ENCODE measurements around the gene LRPAP1.
A peak's percentile ranks its signal among the peaks of the same experiment; 100 is the strongest.
"Not testable (repeated sequence)": the region's sequence is repeated elsewhere in the genome, so short reads cannot be mapped to it uniquely, and the experiment has no call there.

LRPAP1 gene

DNA sequence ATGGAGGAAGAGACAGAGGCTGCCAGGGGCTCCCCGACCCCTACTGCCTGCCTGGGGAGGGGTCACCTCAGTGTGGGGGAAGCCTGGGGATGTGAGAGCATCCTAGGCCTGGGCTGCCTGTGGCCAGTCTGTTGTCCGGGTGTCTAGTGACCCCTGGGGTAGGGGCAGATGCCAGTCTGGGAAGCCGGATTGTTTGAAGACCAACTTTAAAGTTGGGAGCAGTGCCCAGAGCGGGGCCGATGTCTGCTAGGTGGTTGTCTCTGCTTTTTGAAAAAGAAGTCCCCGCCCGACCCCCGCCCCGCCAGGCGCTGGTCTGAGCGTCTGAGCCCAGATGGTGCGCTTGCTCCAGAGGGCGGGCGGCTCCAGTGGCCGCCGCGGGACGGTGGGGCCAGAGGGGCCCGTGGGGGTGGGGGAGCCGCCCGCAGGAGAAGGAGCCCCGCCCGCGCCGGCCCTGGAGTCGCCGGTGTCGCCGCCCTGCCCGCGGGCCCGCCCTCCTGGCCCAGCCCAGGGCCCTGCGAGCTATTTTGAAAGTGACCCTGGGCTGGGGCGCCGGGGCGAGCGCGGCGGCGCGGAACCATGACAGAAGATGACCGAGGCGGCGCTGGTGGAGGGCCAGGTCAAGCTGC, 69.3 kb downstream of the LRPAP1 start, which contains the start of gene DOK7:
TSS of gene DOK7 (plus strand) at position 517 of the 626 bp plus-strand sequence. CDS start at position 587, 70 bp downstream.
- Histone ChIP-seq H3K4me3 (peak within 1 kb of the TSS in 6 of 10 experiments; percentile 26 to 51 (median 38); a peak in 8 of 20 replicates), H3K4me2 (peak within 1 kb of the TSS; percentile 62 to 94 (median 86); a peak in 21 of 22 replicates), H3K9me3 (replicated peaks in 1 of 11) (peaks cover 5 to 29% (median 12%) of the 10 kb centered on the region in 11 experiments; a peak in 20 of 22 replicates), H3K27me3 (peaks cover 23 to 50% (median 39%) of the 10 kb centered on the region in 11 experiments), H3K36me3 (no peaks in the 10 kb centered on the region; a peak in 2 of 22 replicates), H4K20me1 (peaks cover 0 to 39% (median 0%) of the 10 kb centered on the region in 11 experiments; a peak in 8 of 22 replicates), H3K27ac (peak within 1 kb of the TSS in 4 of 11 experiments; percentile 5 to 59 (median 22); a peak in 4 of 22 replicates), H3K4me1 (peaks cover 21 to 63% (median 55%) of the 10 kb centered on the region in 10 experiments), H3K9ac (peak within 1 kb of the TSS in 6 of 11 experiments; percentile 21 to 53 (median 34); a peak in 8 of 22 replicates)
- TF ChIP-seq Cebpa-rat (IDR thresholded peaks at IDR 0.05): no peak

DNA sequence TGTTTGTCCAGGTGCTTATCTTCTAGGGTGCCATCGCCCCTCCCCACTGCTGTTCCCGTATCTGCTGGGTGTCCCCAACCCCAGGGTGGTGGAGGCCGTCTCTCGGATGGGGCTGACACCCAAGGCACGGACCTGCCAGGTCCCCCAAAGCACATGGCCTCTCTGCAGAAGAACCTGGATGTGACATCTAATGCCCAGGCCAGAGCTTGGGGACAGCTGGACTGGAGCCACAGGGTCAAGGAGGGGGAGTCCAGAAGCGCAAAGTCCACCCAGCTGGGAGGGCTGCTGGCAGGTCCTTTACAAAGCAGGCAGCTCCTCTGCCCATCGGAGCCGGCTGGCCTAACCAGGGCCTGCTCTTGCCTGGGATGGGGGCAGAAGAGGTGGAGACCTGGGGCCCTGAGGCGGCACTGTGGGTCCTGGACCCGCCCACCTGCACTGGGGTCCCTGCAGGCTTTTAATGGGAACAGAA, 69.9 kb downstream of the LRPAP1 start:
- peak overlapping the region in 10 of 11 experiments; percentile 62 to 94 (median 87); a peak in 19 of 22 replicates for H3K4me2 ChIP-seq
- H4K20me1 ChIP-seq: peaks cover 0 to 39% (median 0%) of the 10 kb centered on the region in 11 experiments; a peak in 8 of 22 replicates
- peaks cover 23 to 50% (median 39%) of the 10 kb centered on the region in 11 experiments for H3K27me3 ChIP-seq
- H3K9ac ChIP-seq: peak overlapping the region in 3 of 11 experiments; percentile 35 to 53 (median 36); a peak in 6 of 22 replicates
- no peak overlapping the region for H3K4me3 ChIP-seq
- H3K27ac ChIP-seq: peak overlapping the region in 4 of 11 experiments; percentile 5 to 59 (median 22); a peak in 4 of 22 replicates
- TF ChIP-seq Cebpa-rat (IDR thresholded peaks at IDR 0.05): no peak
- peaks cover 5 to 35% (median 13%) of the 10 kb centered on the region in 11 experiments; a peak in 20 of 22 replicates for H3K9me3 ChIP-seq (replicated peaks in 1 of 11)
- H3K36me3 ChIP-seq: no peaks in the 10 kb centered on the region; a peak in 2 of 22 replicates
- peaks cover 21 to 63% (median 55%) of the 10 kb centered on the region in 10 experiments for H3K4me1 ChIP-seq

DNA sequence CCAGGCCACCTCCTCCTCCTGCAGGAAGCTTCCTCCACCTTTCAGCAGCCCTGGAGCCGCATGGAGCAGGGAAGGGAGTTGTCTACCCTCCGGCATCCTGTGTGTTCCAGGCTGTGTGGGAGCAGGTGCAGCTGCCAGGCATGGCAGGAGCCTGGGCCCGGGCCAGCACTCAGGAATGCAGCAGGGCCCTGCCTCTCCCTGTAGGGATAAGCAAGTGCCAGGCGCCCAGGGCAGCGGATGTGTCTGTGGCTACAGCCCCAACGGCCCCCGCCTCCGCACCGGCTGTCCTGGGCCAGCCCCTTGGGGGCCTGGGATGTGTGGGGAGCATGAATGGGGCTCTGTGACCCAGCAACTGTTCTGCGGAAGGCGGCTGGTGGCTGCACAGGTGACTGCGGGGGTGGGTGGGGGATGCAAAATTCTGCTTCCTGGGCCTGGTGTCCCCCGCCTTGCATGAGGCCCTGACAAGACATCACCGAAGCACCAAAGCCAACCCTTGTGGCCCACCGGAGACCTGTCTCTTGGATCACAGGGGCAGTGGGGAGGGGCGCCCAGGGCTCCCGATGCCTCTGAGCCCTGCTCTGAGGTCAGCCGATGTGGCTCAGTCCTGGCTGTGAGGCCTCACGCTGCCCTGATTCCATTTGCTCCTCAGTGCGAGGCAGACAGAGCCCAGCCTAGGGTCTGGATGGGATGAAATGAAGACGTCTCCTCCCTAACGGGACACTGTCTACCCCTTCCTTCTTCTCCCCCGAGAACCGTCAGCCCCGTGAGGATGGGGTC, 70.5 kb downstream of the LRPAP1 start:
- H3K27ac ChIP-seq: peak overlapping the region in 4 of 11 experiments; percentile 5 to 59 (median 24); a peak in 4 of 22 replicates
- H4K20me1 ChIP-seq: peaks cover 0 to 39% (median 0%) of the 10 kb centered on the region in 11 experiments; a peak in 8 of 22 replicates
- no peaks in the 10 kb centered on the region; a peak in 2 of 22 replicates for H3K36me3 ChIP-seq
- H3K9me3 ChIP-seq (replicated peaks in 1 of 11): peaks cover 7 to 41% (median 19%) of the 10 kb centered on the region in 11 experiments
- peak overlapping the region in 4 of 11 experiments; percentile 28 to 53 (median 36); a peak in 7 of 22 replicates for H3K9ac ChIP-seq
- TF ChIP-seq Cebpa-rat (IDR thresholded peaks at IDR 0.05): no peak
- H3K4me1 ChIP-seq: peaks cover 21 to 62% (median 55%) of the 10 kb centered on the region in 10 experiments
- H3K27me3 ChIP-seq: peaks cover 23 to 49% (median 39%) of the 10 kb centered on the region in 11 experiments
- 0 out of 20 replicates have a peak overlapping the region, but pooled peaks of 1 of the 10 experiments have one; percentile 20 for H3K4me3 ChIP-seq
- H3K4me2 ChIP-seq: peak overlapping the region; percentile 52 to 94 (median 86)

DNA sequence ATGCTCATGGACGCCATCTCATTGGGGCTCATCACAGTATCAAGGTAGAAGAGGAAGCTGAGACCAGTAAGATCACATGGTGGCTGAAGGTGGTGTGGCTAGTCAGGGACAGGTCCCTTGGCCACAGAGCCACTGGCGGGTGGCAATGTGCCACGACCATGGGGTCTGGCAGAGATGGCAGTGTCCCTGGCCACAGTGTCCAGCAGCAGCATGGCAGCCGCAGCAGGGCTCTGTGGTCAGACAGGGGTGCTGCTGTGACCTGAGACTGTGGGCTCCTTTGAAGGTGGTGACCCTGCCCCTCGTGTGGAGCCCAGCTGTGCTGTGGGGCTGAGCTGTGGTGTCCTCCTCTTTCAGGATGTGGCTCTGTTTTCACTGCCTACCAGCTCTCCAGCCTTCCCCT, 71.3 kb downstream of the LRPAP1 start:
- H3K4me1 ChIP-seq: peaks cover 21 to 54% (median 48%) of the 10 kb centered on the region in 10 experiments
- H3K9me3 ChIP-seq (replicated peaks in 1 of 11): peaks cover 15 to 49% (median 26%) of the 10 kb centered on the region in 11 experiments
- peak overlapping the region in 10 of 11 experiments; percentile 62 to 94 (median 87); a peak in 18 of 22 replicates for H3K4me2 ChIP-seq
- H3K4me3 ChIP-seq: no peak overlapping the region
- no peaks in the 10 kb centered on the region; a peak in 2 of 22 replicates for H3K36me3 ChIP-seq
- H4K20me1 ChIP-seq: peaks cover 0 to 39% (median 0%) of the 10 kb centered on the region in 11 experiments; a peak in 8 of 22 replicates
- 0 out of 22 replicates have a peak overlapping the region, but pooled peaks of 2 of the 11 experiments have one; percentile 7 to 35 for H3K9ac ChIP-seq
- peaks cover 23 to 45% (median 36%) of the 10 kb centered on the region in 11 experiments for H3K27me3 ChIP-seq
- TF ChIP-seq Cebpa-rat (IDR thresholded peaks at IDR 0.05): no peak
- H3K27ac ChIP-seq: peak overlapping the region in 2 of 11 experiments; percentile 34 to 38; a peak in 3 of 22 replicates

DNA sequence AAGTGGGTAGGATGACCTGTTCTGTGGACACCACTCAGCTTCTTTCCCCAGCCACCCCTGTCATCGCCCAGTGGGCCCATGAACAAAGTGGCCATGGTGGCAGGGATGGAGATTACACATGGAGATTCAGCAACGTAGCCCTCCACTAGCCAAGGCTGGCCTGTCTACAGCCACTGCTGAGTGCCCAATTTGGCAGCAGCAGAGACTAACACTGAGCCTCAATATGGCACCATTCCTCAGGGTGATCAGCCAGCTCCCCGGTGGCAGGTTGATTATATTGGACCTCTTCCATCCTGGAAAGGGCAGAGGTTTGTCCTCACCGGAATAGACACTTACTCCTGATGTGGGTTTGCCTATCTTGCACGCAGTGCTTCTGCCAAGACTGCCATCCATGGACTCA, 73.1 kb downstream of the LRPAP1 start:
- not testable (repeated sequence) for H3K4me2 ChIP-seq, H3K27ac ChIP-seq, H3K9ac ChIP-seq, H3K36me3 ChIP-seq, H3K4me3 ChIP-seq
- Histone ChIP-seq H3K27me3 (peaks cover 7 to 28% (median 19%) of the 10 kb centered on the region in 11 experiments), H3K9me3 (replicated peaks in 1 of 11) (peaks cover 33 to 67% (median 44%) of the 10 kb centered on the region in 11 experiments), H4K20me1 (peaks cover 0 to 21% (median 0%) of the 10 kb centered on the region in 11 experiments; a peak in 5 of 22 replicates), H3K4me1 (peaks cover 21 to 37% (median 31%) of the 10 kb centered on the region in 10 experiments)

DNA sequence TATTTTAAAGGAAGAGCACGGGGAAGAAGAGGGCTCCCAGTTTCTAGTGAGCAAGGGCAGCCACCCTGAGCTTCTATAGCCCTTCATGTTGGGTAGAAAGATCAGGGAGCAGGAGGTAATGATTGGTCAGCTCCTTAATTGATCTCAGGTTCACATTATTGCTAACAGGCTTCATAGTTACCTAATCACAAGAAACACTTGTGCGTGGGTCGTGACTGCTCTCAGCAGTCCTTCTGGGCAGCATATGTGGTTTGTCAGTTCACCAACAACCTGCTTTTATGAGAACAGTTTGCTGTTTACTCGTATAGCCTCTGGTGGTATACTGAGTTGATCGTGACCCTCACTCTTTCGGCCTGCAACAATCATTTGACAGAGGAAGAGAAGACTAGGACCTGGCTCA, 73.9 kb downstream of the LRPAP1 start:
- Histone ChIP-seq H3K9ac (no peak overlapping the region), H3K27me3 (peaks cover 0 to 20% (median 11%) of the 10 kb centered on the region in 11 experiments; a peak in 17 of 22 replicates), H3K36me3 (peaks cover 0 to 3% (median 0%) of the 10 kb centered on the region in 11 experiments; a peak in 2 of 22 replicates), H3K4me2 (no peak overlapping the region), H3K4me3 (no peak overlapping the region), H4K20me1 (peaks cover 0 to 14% (median 0%) of the 10 kb centered on the region in 11 experiments; a peak in 4 of 22 replicates), H3K4me1 (peaks cover 18 to 29% (median 24%) of the 10 kb centered on the region in 10 experiments), H3K27ac (no peak overlapping the region), H3K9me3 (replicated peaks in 1 of 11) (peaks cover 38 to 75% (median 52%) of the 10 kb centered on the region in 11 experiments)
- no peak for TF ChIP-seq Cebpa-rat (IDR thresholded peaks at IDR 0.05)

DNA sequence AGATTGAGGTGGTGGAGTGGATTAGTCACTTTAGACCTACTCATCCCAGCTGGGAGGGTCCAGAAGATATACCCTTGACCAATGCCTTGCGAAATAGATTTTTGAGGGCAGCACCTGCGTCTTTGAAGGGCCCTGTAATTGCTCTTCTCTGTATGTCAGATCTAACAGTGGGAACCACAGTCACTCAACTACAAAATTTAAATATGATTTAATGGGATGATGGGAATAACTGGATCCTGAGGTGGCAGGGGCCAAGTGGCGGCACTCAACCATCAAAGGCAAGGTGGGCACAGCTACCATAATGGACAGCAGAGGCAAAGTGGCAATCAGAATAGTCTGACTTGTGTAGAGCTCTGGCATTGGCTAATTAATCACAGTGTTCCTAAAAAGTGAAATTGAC, 76.6 kb downstream of the LRPAP1 start:
- H3K4me3 ChIP-seq, H4K20me1 ChIP-seq, H3K27ac ChIP-seq, H3K9ac ChIP-seq, H3K27me3 ChIP-seq, H3K4me2 ChIP-seq, H3K36me3 ChIP-seq: not testable (repeated sequence)
- Histone ChIP-seq H3K9me3 (replicated peaks in 1 of 11) (peaks cover 38 to 73% (median 50%) of the 10 kb centered on the region in 11 experiments), H3K4me1 (peaks cover 0 to 13% (median under 1%) of the 10 kb centered on the region in 10 experiments; a peak in 5 of 20 replicates)
